Activated CD4-positive, CD25-positive, alpha-beta regulatory T cell treated with anti-CD3 and anti-CD28 coated beads, Interleukin-2, amount 50 U/mL, for 72 hours (primary cell): ENCODE measurements around the gene MGAT4C.
"Not testable (repeated sequence)": the region's sequence is repeated elsewhere in the genome, so short reads cannot be mapped to it uniquely, and the experiment has no call there.

Experiments used
- DNase-seq: peaks from one replicate; pipeline ENCODE4 v3.0.0; 2021

The MGAT4C gene

GRCh38 chr12:86256163-86256562 is at the start of gene MGAT4C:
MGAT4C (minus strand) TSS chr12:86256391.
- DNase-seq = no peak

GRCh38 chr12:86296396-86296795 is 40.2 kb upstream of the MGAT4C start:
- not testable (repeated sequence) for DNase-seq

GRCh38 chr12:86293682-86294240 is 37.6 kb upstream of the MGAT4C start:
- no peak for DNase-seq

- DNase-seq = no peak
These were observed 36.3 kb upstream of the MGAT4C start for GRCh38 chr12:86292480-86292879.

- no peak for DNase-seq
These were observed 34.4 kb upstream of the MGAT4C start for GRCh38 chr12:86290615-86291014.

- no peak for DNase-seq
These were observed 29.9 kb upstream of the MGAT4C start for GRCh38 chr12:86286119-86286518.

- no peak for DNase-seq
These were observed 27.4 kb upstream of the MGAT4C start for GRCh38 chr12:86283620-86284019.

- DNase-seq = no peak
These were observed 19.2 kb upstream of the MGAT4C start for GRCh38 chr12:86275356-86275755.

- no peak for DNase-seq
These were observed 9.1 kb upstream of the MGAT4C start for GRCh38 chr12:86265329-86265695.

GRCh38 chr12:86264451-86265328 is 8.5 kb upstream of the MGAT4C start:
- no peak for DNase-seq

- DNase-seq = no peak
These were observed 5.4 kb upstream of the MGAT4C start for GRCh38 chr12:86261578-86261977.

GRCh38 chr12:86261142-86261541 is 5.0 kb upstream of the MGAT4C start:
- no peak for DNase-seq

- no peak for DNase-seq
These were observed 4.0 kb upstream of the MGAT4C start for GRCh38 chr12:86260183-86260582.

- DNase-seq = no peak
These were observed 943 bp upstream of the MGAT4C start for GRCh38 chr12:86257134-86257533.

- DNase-seq = no peak
These were observed 1.6 kb downstream of the MGAT4C start for GRCh38 chr12:86254399-86255107.

- DNase-seq = no peak
These were observed 6.3 kb downstream of the MGAT4C start for GRCh38 chr12:86249851-86250250.

- no peak for DNase-seq
These were observed 6.9 kb downstream of the MGAT4C start for GRCh38 chr12:86249276-86249675.

- no peak for DNase-seq
These were observed 8.3 kb downstream of the MGAT4C start for GRCh38 chr12:86247871-86248270.

GRCh38 chr12:86241600-86241999 is 14.6 kb downstream of the MGAT4C start:
- DNase-seq = no peak

- DNase-seq = no peak
These were observed 21.8 kb downstream of the MGAT4C start for GRCh38 chr12:86234316-86234855.

- DNase-seq = no peak
These were observed 23.1 kb downstream of the MGAT4C start for GRCh38 chr12:86233126-86233525.

GRCh38 chr12:86230516-86231146 is 25.6 kb downstream of the MGAT4C start:
- no peak for DNase-seq

GRCh38 chr12:86229772-86230171 is 26.4 kb downstream of the MGAT4C start:
- DNase-seq = no peak
